HPDE6-E6E7 (cell line): Measurements from ENCODE around the gene MRPL14.

Experiments used
- DNase-seq: peaks from one replicate; pipeline ENCODE4 v3.0.0; 2011; ENCODE audit warnings: missing footprints; ENCODE audit errors: extremely low spot score

Gene MRPL14

GRCh38 chr6:44080561-44081521 is 46.4 kb downstream of the MRPL14 start:
- DNase-seq = no peak

- DNase-seq = no peak
These were observed 47.6 kb downstream of the MRPL14 start for GRCh38 chr6:44079672-44080071.

- DNase-seq = no peak
These were observed 48.2 kb downstream of the MRPL14 start for GRCh38 chr6:44078827-44079671.

GRCh38 chr6:44078219-44078826 is 48.9 kb downstream of the MRPL14 start:
- no peak for DNase-seq

- DNase-seq = no peak
These were observed 49.9 kb downstream of the MRPL14 start for GRCh38 chr6:44077214-44077946.

- no peak for DNase-seq
These were observed 50.7 kb downstream of the MRPL14 start for GRCh38 chr6:44076356-44077213.

- DNase-seq = no peak
These were observed 51.5 kb downstream of the MRPL14 start for GRCh38 chr6:44075647-44076355.

GRCh38 chr6:44074813-44075646 is 52.2 kb downstream of the MRPL14 start:
- no peak for DNase-seq

GRCh38 chr6:44074439-44074812 is 52.8 kb downstream of the MRPL14 start:
- DNase-seq = no peak

GRCh38 chr6:44073612-44074438 is 53.4 kb downstream of the MRPL14 start:
- DNase-seq = no peak

GRCh38 chr6:44072959-44073611 is 54.2 kb downstream of the MRPL14 start:
- DNase-seq = no peak

- no peak for DNase-seq
These were observed 54.7 kb downstream of the MRPL14 start for GRCh38 chr6:44072452-44072958.

GRCh38 chr6:44071670-44072451 is 55.4 kb downstream of the MRPL14 start:
- no peak for DNase-seq

GRCh38 chr6:44068607-44069296 is 58.5 kb downstream of the MRPL14 start:
- no peak for DNase-seq

- no peak for DNase-seq
These were observed 59.8 kb downstream of the MRPL14 start for GRCh38 chr6:44067173-44068139.
